ENCODE data around the gene BRI3BP.

DNA sequence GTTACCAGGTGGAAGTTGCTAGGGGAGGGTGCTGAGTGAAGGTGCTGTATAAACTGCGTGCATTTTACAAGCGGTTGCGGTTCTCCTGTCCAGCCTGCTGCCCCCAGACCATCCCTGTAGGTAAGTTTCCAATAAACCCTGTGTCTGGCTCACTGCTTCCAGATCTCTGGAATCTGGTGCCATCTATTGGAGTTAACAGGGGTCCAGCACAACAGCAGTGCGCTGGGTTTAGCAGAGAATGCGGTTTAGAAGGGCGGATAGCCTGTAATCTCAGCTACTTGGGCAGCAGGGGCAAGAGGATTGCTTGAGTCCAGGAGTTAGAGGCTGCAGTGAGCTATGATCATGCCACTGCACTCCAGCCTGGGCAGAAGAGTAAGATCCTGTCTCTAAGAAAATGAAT, 76.7 kb downstream of the BRI3BP start:
- TF ChIP-seq, protein P1, sequence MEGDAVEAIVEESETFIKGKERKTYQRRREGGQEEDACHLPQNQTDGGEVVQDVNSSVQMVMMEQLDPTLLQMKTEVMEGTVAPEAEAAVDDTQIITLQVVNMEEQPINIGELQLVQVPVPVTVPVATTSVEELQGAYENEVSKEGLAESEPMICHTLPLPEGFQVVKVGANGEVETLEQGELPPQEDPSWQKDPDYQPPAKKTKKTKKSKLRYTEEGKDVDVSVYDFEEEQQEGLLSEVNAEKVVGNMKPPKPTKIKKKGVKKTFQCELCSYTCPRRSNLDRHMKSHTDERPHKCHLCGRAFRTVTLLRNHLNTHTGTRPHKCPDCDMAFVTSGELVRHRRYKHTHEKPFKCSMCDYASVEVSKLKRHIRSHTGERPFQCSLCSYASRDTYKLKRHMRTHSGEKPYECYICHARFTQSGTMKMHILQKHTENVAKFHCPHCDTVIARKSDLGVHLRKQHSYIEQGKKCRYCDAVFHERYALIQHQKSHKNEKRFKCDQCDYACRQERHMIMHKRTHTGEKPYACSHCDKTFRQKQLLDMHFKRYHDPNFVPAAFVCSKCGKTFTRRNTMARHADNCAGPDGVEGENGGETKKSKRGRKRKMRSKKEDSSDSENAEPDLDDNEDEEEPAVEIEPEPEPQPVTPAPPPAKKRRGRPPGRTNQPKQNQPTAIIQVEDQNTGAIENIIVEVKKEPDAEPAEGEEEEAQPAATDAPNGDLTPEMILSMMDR (IDR thresholded peaks at IDR 0.05) = no peak
- TF ChIP-seq POLR2A (IDR thresholded peaks at IDR 0.05) = no peak

Measured in lower leg skin (tissue), 3 donors.